ENCODE measurements around the gene PSMB9. TPM values are rescaled to one million over a fixed set of nuclear protein-coding genes. Genes with fewer than 3 reads are reported as not detected.

PSMB9 gene
- total RNA-seq, 4 donors from 2014 or later, result 1.4 to 11.3 (median 6.1) TPM

- peak overlapping the region; percentile 66 to 91 (median 72) for H3K4me3 ChIP-seq
- ATAC-seq, result no peak
- no peaks in the 10 kb centered on the region for H3K27me3 ChIP-seq
- no peak for DNase-seq
- peak overlapping the region; percentile 82 to 92 (median 91) for H3K27ac ChIP-seq
- no peaks in the 10 kb centered on the region for H3K9me3 ChIP-seq
- in situ Hi-C loops (cut with MboI; ENCODE audit: low sequenced_read_pairs in 4 of 4) (no loop called here), intact Hi-C loops (cut with DNase I; ENCODE audit: low total_unique reads) (loop anchor here (1.0 to 2.0 kb wide), 2 partner anchors 8 to 668 kb away; partner anchors contain the start of genes AGPAT1 and TAP1)
- no peak for TF ChIP-seq POLR2A (IDR thresholded peaks at IDR 0.05)
- peaks cover 0 to 53% of the 10 kb centered on the region in 2 donors for H3K36me3 ChIP-seq
- peaks cover 4 to 10% of the 10 kb centered on the region in 2 donors for H3K4me1 ChIP-seq
Observed at GRCh38 chr6:32844839-32845383, 9.1 kb upstream of the PSMB9 start.

DNA sequence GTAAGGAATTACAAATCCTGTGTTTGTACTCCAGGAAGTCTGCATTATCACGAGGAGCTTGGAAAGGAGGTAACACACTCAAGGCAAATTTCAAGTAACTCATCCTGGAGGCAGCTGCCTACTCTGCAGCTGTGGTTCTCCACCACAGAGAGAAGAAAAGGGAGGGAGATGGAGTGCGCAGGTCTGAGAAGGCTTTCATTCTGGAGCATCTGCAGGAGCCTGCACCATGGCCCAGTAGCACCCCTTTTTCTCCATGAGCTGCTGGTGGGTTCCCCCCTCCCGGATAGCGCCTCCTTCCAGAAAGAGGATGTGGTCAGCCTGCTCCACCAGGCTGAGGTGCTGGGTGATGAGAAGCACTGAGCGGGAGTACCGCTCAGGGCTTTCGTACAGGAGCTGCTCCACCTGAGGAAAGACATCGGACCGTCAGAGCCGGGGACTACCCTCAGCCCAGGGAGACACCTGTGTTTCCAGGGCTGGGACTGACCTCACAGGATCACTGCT, 8.6 kb upstream of the PSMB9 start:
- no peak for ATAC-seq
- DNase-seq, result no peak
- Histone ChIP-seq H3K4me1 (peaks cover 4 to 10% of the 10 kb centered on the region in 2 donors), H3K36me3 (peaks cover 0 to 59% of the 10 kb centered on the region in 2 donors), H3K27me3 (no peaks in the 10 kb centered on the region), H3K27ac (peak overlapping the region in 3 of 4 donors; percentile 91 to 92 (median 91)), H3K4me3 (peak overlapping the region; percentile 66 to 91 (median 72)), H3K9me3 (no peaks in the 10 kb centered on the region)
- intact Hi-C loops (cut with DNase I; ENCODE audit: low total_unique reads), result loop anchor here (2.0 kb wide), 1 partner anchor 669 kb away; the partner anchor contains the start of gene AGPAT1
- TF ChIP-seq POLR2A (IDR thresholded peaks at IDR 0.05), result no peak
- TF ChIP-seq, protein P1, sequence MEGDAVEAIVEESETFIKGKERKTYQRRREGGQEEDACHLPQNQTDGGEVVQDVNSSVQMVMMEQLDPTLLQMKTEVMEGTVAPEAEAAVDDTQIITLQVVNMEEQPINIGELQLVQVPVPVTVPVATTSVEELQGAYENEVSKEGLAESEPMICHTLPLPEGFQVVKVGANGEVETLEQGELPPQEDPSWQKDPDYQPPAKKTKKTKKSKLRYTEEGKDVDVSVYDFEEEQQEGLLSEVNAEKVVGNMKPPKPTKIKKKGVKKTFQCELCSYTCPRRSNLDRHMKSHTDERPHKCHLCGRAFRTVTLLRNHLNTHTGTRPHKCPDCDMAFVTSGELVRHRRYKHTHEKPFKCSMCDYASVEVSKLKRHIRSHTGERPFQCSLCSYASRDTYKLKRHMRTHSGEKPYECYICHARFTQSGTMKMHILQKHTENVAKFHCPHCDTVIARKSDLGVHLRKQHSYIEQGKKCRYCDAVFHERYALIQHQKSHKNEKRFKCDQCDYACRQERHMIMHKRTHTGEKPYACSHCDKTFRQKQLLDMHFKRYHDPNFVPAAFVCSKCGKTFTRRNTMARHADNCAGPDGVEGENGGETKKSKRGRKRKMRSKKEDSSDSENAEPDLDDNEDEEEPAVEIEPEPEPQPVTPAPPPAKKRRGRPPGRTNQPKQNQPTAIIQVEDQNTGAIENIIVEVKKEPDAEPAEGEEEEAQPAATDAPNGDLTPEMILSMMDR (IDR thresholded peaks at IDR 0.05 in 4 of 5, conservative IDR thresholded peaks at IDR 0.05 in 1 of 5), result no peak
- in situ Hi-C loops (cut with MboI; ENCODE audit: low sequenced_read_pairs in 4 of 4), result no loop called here

GRCh38 chr6:32847004-32847403, 7.0 kb upstream of the PSMB9 start:
- H3K4me1 ChIP-seq, result peaks cover 10 to 13% of the 10 kb centered on the region in 2 donors
- ATAC-seq (no peak), DNase-seq (no peak)
- no peaks in the 10 kb centered on the region for H3K27me3 ChIP-seq
- H3K36me3 ChIP-seq, result peaks cover 0 to 66% of the 10 kb centered on the region in 2 donors
- H3K27ac ChIP-seq, result no peak overlapping the region
- H3K9me3 ChIP-seq, result no peaks in the 10 kb centered on the region
- intact Hi-C loops (cut with DNase I; ENCODE audit: low total_unique reads), result no loop called here
- no peak for TF ChIP-seq POLR2A (IDR thresholded peaks at IDR 0.05)
- TF ChIP-seq, protein P1 (IDR thresholded peaks at IDR 0.05 in 4 of 5, conservative IDR thresholded peaks at IDR 0.05 in 1 of 5), result no peak
- in situ Hi-C loops (cut with MboI; ENCODE audit: low sequenced_read_pairs in 4 of 4), result no loop called here
- H3K4me3 ChIP-seq, result no peak overlapping the region

- Histone ChIP-seq H3K4me3 (no peak overlapping the region), H3K4me1 (peaks cover 15 to 16% of the 10 kb centered on the region in 2 donors), H3K27me3 (no peaks in the 10 kb centered on the region), H3K27ac (no peak overlapping the region), H3K36me3 (peaks cover 0 to 60% of the 10 kb centered on the region in 2 donors), H3K9me3 (no peaks in the 10 kb centered on the region)
- no peak for DNase-seq
- in situ Hi-C loops (cut with MboI; ENCODE audit: low sequenced_read_pairs in 4 of 4), result no loop called here
- no peak for ATAC-seq
- intact Hi-C loops (cut with DNase I; ENCODE audit: low total_unique reads), result no loop called here
- TF ChIP-seq, protein P1 (IDR thresholded peaks at IDR 0.05 in 4 of 5, conservative IDR thresholded peaks at IDR 0.05 in 1 of 5), result no peak
- no peak for TF ChIP-seq POLR2A (IDR thresholded peaks at IDR 0.05)
Observed at GRCh38 chr6:32847795-32848194, 6.2 kb upstream of the PSMB9 start.

DNA sequence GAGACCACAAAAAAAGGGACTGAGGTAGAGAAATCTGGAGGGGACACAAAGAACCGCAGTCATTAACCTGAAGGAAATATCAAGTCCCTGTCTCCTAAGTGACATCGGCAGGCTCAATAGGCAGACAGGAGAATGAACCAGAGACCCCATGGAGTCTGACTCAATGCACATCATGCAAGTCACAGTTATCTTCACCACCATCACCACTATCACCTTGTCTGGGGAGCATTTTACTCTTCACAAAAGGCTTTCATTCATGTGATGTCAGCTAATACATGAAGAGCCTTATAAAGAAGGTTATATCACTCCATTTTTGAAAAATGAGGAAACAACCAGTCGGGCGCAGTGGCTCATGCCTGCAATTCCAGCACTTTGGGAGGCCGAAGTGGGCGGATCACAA, 4.9 kb upstream of the PSMB9 start:
- intact Hi-C loops (cut with DNase I; ENCODE audit: low total_unique reads) (no loop called here), in situ Hi-C loops (cut with MboI; ENCODE audit: low sequenced_read_pairs in 4 of 4) (no loop called here)
- no peak for TF ChIP-seq POLR2A (IDR thresholded peaks at IDR 0.05)
- TF ChIP-seq, protein P1 (IDR thresholded peaks at IDR 0.05 in 4 of 5, conservative IDR thresholded peaks at IDR 0.05 in 1 of 5), result no peak
- ATAC-seq (no peak), DNase-seq (no peak)
- H3K4me1 ChIP-seq, result peaks cover 10 to 16% of the 10 kb centered on the region in 2 donors
- H3K36me3 ChIP-seq, result peaks cover 0 to 60% of the 10 kb centered on the region in 2 donors
- H3K4me3 ChIP-seq, result no peak overlapping the region
- H3K27me3 ChIP-seq, result no peaks in the 10 kb centered on the region
- H3K9me3 ChIP-seq, result no peaks in the 10 kb centered on the region
- H3K27ac ChIP-seq, result no peak overlapping the region
